Spleen (tissue), 11 donors: ENCODE measurements around the gene TESPA1. TPM values are rescaled to one million over a fixed set of nuclear protein-coding genes. Genes with fewer than 3 reads are reported as not detected.

Source experiments
- DNase-seq: peaks from one replicate; pipeline ENCODE4 v3.0.0-alpha.2; 2020
- H3K27ac ChIP-seq, 8 donors: fragments of 200-600 bp; sonication (generic) in 7 of 8; 1 replicate in 4 of 8; 2 replicates in 4 of 8; pipeline versions ENCODE4 v1.5.0 to v1.8.0; 2016 to 2021; ENCODE audit warnings: inconsistent platforms in 4 of 8, mild to moderate bottlenecking in 4 of 8, moderate library complexity in 1 of 8
- H3K27me3 ChIP-seq, 7 donors: fragments of 200-600 bp; sonication (generic) in 6 of 7; replicated peaks in 1 of 7; 1 replicate in 4 of 7; 2 replicates in 3 of 7; pipeline versions ENCODE4 v1.5.0 to v1.8.0; 2016 to 2021; ENCODE audit warnings: inconsistent platforms in 3 of 7, mild to moderate bottlenecking in 1 of 7
- H3K36me3 ChIP-seq, 6 donors: fragments of 200-600 bp; sonication (generic) in 5 of 6; 1 replicate in 4 of 6; 2 replicates in 2 of 6; pipeline versions ENCODE4 v1.5.0 to v1.8.0; 2016 to 2021; ENCODE audit warnings: inconsistent platforms in 2 of 6
- H3K4me1 ChIP-seq, 6 donors: fragments of 200-600 bp; sonication (generic) in 5 of 6; 1 replicate in 3 of 6; 2 replicates in 3 of 6; pipeline versions ENCODE4 v1.5.0 to v1.8.0; 2016 to 2021; ENCODE audit warnings: inconsistent platforms in 3 of 6
- H3K4me3 ChIP-seq, 8 donors: fragments of 200-600 bp; sonication (generic) in 7 of 8; 1 replicate in 4 of 8; 2 replicates in 4 of 8; pipeline versions ENCODE4 v1.5.0 to v1.8.0; 2016 to 2021; ENCODE audit warnings: inconsistent platforms in 4 of 8, mild to moderate bottlenecking in 4 of 8, moderate library complexity in 2 of 8
- H3K9me3 ChIP-seq, 8 donors: fragments of 200-600 bp; sonication (generic) in 7 of 8; 1 replicate in 4 of 8; 2 replicates in 4 of 8; pipeline versions ENCODE4 v1.5.0 to v1.8.0; 2016 to 2021; ENCODE audit warnings: inconsistent platforms in 4 of 8
- POLR2A ChIP-seq, 3 donors: fragments of 450-650 bp; IDR thresholded peaks; one replicate each; pipeline ENCODE4 v1.5.1; 2017; ENCODE audit warnings: antibody characterized with exemption in 3 of 3, mild to moderate bottlenecking in 1 of 3
- POLR2AphosphoS5 ChIP-seq, 3 donors: sonication (generic); formaldehyde crosslinking; IDR thresholded peaks; one replicate each; pipeline ENCODE4 v1.5.1; 2017; ENCODE audit warnings: antibody characterized with exemption in 3 of 3
- WGBS, 5 donors: extraction: QIAGEN DNeasy Blood & Tissue Kit in 3 of 5; methylation state at CpG; one replicate each; pipeline versions ENCODE4 v1.1.5 to v1.1.7; 2013 to 2018; 5-methylcytosine and 5-hydroxymethylcytosine counted together
- intact Hi-C: fragments of 100-400 bp; cut with DNase I; formaldehyde crosslinking; loops from one replicate; pipeline ENCODE4 v1.15.0; 2023; ENCODE audit warnings: low total_unique reads
- polyA plus RNA-seq, 3 donors: library from polyadenylated mRNA; stranded (reverse); fragments of 200-250 nt; gene quantifications; one replicate each; pipeline ENCODE4 v1.2.1, GENCODE V29; 2013
- total RNA-seq, 7 donors: library from RNA; depleted of rRNA in 3 of 7; stranded (reverse); fragments of >200 nt in 3 of 7; fragmentation: NEBNext Ultra II Directional in 4 of 7; extraction: Animal tissue kit (Norgen Biotek cat#: 25700) in 4 of 7; gene quantifications; one replicate each; pipeline versions ENCODE4 v1.1.0 to v1.2.1, GENCODE V29; 2016 to 2021
- TF ChIP-seq, protein P1 (sequence below), 11 experiments: fragments of 200-600 bp in 7 of 11; fragments of 450-650 bp in 4 of 11; sonication (generic) in 4 of 11; IDR thresholded peaks in 8 of 11; conservative IDR thresholded peaks in 3 of 11; 1 replicate in 7 of 11; 2 replicates in 4 of 11; pipeline versions ENCODE4 v1.4.0 to v1.8.0; 2016 to 2021; ENCODE audit warnings: antibody characterized with exemption in 11 of 11, inconsistent platforms in 4 of 11, mild to moderate bottlenecking in 1 of 11
- donor health status: healthy with polysubstance abuse.
- donor health status: DM: no; HTN: no; CAD: no; lungs with moderate emphysema.
- donor health status: DM: no; HTN: no; CAD: no.
- donor health status: Bipolar disorder and iron deficiency.
- donor health status: healthy.
- donor health status: DM: no; HTN: no; CAD: no.
- donor health status: DM: yes; HTN: yes; CAD: no.

TESPA1 gene
- total and polyA plus RNA-seq, 10 donors, result 7.3 to 16.8 (median 13.4) TPM

DNA sequence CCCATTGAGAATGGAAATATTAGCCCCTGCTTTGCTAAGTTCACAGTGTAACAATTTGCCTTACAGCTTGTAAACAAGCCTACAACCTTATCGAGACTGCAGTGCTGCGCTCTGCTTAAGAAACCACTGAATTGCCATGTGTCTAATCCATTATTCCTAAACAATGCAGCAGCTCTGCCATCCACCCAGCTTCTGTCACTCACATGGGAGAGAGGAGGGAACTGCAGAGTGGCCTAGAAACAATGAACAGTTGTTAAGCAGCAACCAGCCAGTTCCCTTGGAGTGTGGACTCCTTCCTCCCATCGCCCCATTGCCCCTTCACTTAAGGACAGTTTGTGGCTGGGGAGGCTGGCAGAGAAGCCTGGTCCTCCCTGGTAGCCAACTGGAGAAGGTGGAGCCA, 42.9 kb downstream of the TESPA1 start:
- TF ChIP-seq, protein P1, sequence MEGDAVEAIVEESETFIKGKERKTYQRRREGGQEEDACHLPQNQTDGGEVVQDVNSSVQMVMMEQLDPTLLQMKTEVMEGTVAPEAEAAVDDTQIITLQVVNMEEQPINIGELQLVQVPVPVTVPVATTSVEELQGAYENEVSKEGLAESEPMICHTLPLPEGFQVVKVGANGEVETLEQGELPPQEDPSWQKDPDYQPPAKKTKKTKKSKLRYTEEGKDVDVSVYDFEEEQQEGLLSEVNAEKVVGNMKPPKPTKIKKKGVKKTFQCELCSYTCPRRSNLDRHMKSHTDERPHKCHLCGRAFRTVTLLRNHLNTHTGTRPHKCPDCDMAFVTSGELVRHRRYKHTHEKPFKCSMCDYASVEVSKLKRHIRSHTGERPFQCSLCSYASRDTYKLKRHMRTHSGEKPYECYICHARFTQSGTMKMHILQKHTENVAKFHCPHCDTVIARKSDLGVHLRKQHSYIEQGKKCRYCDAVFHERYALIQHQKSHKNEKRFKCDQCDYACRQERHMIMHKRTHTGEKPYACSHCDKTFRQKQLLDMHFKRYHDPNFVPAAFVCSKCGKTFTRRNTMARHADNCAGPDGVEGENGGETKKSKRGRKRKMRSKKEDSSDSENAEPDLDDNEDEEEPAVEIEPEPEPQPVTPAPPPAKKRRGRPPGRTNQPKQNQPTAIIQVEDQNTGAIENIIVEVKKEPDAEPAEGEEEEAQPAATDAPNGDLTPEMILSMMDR (IDR thresholded peaks at IDR 0.05 in 8 of 11, conservative IDR thresholded peaks at IDR 0.05 in 3 of 11), result no peak
- TF ChIP-seq POLR2A (IDR thresholded peaks at IDR 0.05) (no peak), POLR2AphosphoS5 (IDR thresholded peaks at IDR 0.05) (no peak)
- intact Hi-C loops, result no loop called here
- WGBS, 5 donors, result 90 to 95% (median 94%) methylated on average over 3 of the region's 3 CpGs
- Histone ChIP-seq H3K4me3 (no peak overlapping the region), H3K4me1 (no peaks in the 10 kb centered on the region), H3K36me3 (no peaks in the 10 kb centered on the region), H3K27me3 (no peaks in the 10 kb centered on the region), H3K27ac (no peak overlapping the region), H3K9me3 (no peaks in the 10 kb centered on the region)
- DNase-seq, result no peak

DNA sequence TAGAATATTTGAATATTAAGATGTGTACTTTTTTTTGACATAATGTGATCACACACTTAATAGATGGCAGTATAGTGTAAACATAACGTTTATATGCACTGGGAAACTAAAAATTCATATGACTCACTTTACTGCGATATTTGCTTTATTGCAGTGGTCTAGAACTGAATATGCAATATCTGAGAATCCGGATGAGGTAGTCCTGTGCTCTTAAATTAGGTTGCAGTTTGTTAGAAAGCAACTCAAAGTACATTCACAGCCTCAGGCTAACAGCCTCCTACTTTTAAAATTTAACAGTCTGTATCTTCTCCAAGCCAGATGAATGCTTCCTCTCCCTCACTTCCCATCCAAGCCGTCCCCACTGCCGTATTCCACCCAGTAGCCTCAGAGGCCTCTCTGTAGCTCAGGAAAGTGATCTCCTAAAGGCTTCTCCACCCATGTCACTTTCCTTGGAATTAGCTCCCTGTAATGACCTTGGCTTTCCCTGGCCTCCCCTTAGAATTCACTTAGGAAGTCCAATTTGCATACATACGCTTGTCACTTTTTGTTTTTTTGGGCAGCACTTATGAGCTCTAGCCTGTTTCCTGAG, 43.7 kb downstream of the TESPA1 start:
- TF ChIP-seq POLR2AphosphoS5 (IDR thresholded peaks at IDR 0.05), result no peak
- no peak for TF ChIP-seq POLR2A (IDR thresholded peaks at IDR 0.05)
- TF ChIP-seq, protein P1 (IDR thresholded peaks at IDR 0.05 in 8 of 11, conservative IDR thresholded peaks at IDR 0.05 in 3 of 11), result no peak
- no peak for DNase-seq

DNA sequence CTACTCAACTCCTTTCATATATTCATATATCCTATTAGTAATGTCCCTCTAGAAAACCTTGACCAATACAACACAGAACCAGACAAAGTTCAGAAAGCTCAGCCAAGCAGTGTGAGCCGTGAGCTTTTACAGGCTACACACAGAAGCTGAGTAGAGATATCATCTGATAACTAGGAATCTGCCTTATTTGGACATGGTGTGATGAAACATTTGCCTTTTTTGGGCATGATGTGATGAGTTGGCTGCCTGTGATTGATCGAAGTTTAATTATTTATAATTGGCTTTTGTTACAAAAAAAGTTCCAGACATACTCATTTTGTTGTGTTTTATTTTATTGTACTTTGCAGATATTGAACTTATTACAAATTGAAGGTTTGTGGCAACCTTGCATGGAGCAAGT, 46.6 kb downstream of the TESPA1 start:
- peaks cover 0 to 37% (median 13%) of the 10 kb centered on the region in 6 donors for H3K4me1 ChIP-seq
- no peak overlapping the region for H3K4me3 ChIP-seq
- DNase-seq, result no peak
- WGBS, 5 donors, result 85 to 93% (median 90%) methylated on average over 2 of the region's 2 CpGs
- H3K27ac ChIP-seq, result no peak overlapping the region
- H3K27me3 ChIP-seq, result no peaks in the 10 kb centered on the region
- TF ChIP-seq POLR2AphosphoS5 (IDR thresholded peaks at IDR 0.05) (no peak), POLR2A (IDR thresholded peaks at IDR 0.05) (no peak)
- intact Hi-C loops, result no loop called here
- H3K36me3 ChIP-seq, result no peaks in the 10 kb centered on the region
- no peaks in the 10 kb centered on the region for H3K9me3 ChIP-seq

More for the DNA sequence above, 43.7 kb downstream of the TESPA1 start:
- intact Hi-C loops, result no loop called here
- H3K27ac ChIP-seq, result no peak overlapping the region
- no peaks in the 10 kb centered on the region for H3K27me3 ChIP-seq
- 69 to 79% (median 75%) methylated on average over 6 of the region's 6 CpGs for WGBS, 5 donors
- H3K36me3 ChIP-seq, result no peaks in the 10 kb centered on the region
- peaks cover 0 to 8% (median 3%) of the 10 kb centered on the region in 6 donors for H3K4me1 ChIP-seq
- H3K4me3 ChIP-seq, result no peak overlapping the region
- no peaks in the 10 kb centered on the region for H3K9me3 ChIP-seq

DNA sequence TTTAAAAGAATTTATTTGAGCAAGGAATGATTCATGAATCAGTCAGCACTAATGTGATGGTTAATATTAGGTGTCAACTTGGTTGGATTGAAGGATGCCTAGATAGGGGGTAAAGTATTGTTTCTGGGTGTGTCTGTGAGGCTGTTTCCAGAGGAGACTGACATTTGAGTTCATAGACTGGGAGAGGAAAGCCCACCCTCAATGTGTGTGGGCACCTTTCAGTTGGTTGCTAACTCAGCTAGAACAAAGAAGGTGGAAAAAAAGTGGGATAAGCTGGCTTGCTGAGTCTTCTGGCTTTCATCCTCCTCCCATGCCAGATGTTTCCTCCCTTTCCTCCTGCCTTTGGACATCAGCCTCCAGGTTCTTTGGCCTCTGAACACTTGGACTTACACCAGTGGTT, 47.2 kb downstream of the TESPA1 start:
- Histone ChIP-seq H3K9me3 (no peaks in the 10 kb centered on the region), H3K4me1 (peaks cover 0 to 42% (median 13%) of the 10 kb centered on the region in 6 donors), H3K4me3 (no peak overlapping the region), H3K27ac (no peak overlapping the region), H3K27me3 (no peaks in the 10 kb centered on the region), H3K36me3 (no peaks in the 10 kb centered on the region)
- intact Hi-C loops, result no loop called here
- DNase-seq, result no peak
- TF ChIP-seq POLR2A (IDR thresholded peaks at IDR 0.05) (no peak), POLR2AphosphoS5 (IDR thresholded peaks at IDR 0.05) (no peak)
- TF ChIP-seq, protein P1 (IDR thresholded peaks at IDR 0.05 in 8 of 11, conservative IDR thresholded peaks at IDR 0.05 in 3 of 11), result no peak
